ENCODE measurements around the gene BICRA.

Gene BICRA

GRCh38 chr19:47644199-47644598 lies 35.3 kb downstream of the BICRA start:
- TF ChIP-seq TARDBP (IDR thresholded peaks at IDR 0.05), result no peak
- TF ChIP-seq ARNT (IDR thresholded peaks at IDR 0.05), result no peak
- TF ChIP-seq PKNOX1 (IDR thresholded peaks at IDR 0.05), result no peak
- no peak for TF ChIP-seq ELF4 (IDR thresholded peaks at IDR 0.05)
- no peak for TF ChIP-seq BHLHE40 (IDR thresholded peaks at IDR 0.05; ENCODE audit: borderline replicate concordance)
- no peak for TF ChIP-seq LEF1 (IDR thresholded peaks at IDR 0.05; ENCODE audit: borderline replicate concordance)
- no peak for TF ChIP-seq HDGF (IDR thresholded peaks at IDR 0.05; ENCODE audit: borderline replicate concordance)
- no peak for TF ChIP-seq FOXM1 (IDR thresholded peaks at IDR 0.05; ENCODE audit: borderline replicate concordance)
- no peak for TF ChIP-seq L3MBTL2 (conservative IDR thresholded peaks at IDR 0.05)
- no peak for TF ChIP-seq CTBP1 (IDR thresholded peaks at IDR 0.05; ENCODE audit: borderline replicate concordance)
- TF ChIP-seq SP1 (IDR thresholded peaks at IDR 0.05), result no peak
- no peak for TF ChIP-seq SUZ12 (IDR thresholded peaks at IDR 0.05)
- ChIA-PET POLR2A (no interaction called here), CTCF (no interaction called here)
- DNase-seq (ENCODE audit: extremely low spot score), result no peak

- TF ChIP-seq FOXM1 (IDR thresholded peaks at IDR 0.05; ENCODE audit: borderline replicate concordance) (no peak), CTBP1 (IDR thresholded peaks at IDR 0.05; ENCODE audit: borderline replicate concordance) (no peak), ELF4 (IDR thresholded peaks at IDR 0.05) (no peak), HDGF (IDR thresholded peaks at IDR 0.05; ENCODE audit: borderline replicate concordance) (no peak), ZNF384 (IDR thresholded peaks at IDR 0.05) (no peak), LEF1 (IDR thresholded peaks at IDR 0.05; ENCODE audit: borderline replicate concordance) (no peak), FOXA1 (IDR thresholded peaks at IDR 0.05) (no peak), PKNOX1 (IDR thresholded peaks at IDR 0.05) (no peak), TARDBP (IDR thresholded peaks at IDR 0.05) (no peak)
- ChIA-PET CTCF (no interaction called here), POLR2A (no interaction called here)
- no peak for DNase-seq (ENCODE audit: extremely low spot score)
These were observed 36.0 kb downstream of the BICRA start for GRCh38 chr19:47644743-47645482.

- TF ChIP-seq SP1 (IDR thresholded peaks at IDR 0.05) (no peak), NFRKB (IDR thresholded peaks at IDR 0.05) (no peak), TARDBP (IDR thresholded peaks at IDR 0.05) (no peak), FOXA1 (IDR thresholded peaks at IDR 0.05) (no peak), FOXK2 (IDR thresholded peaks at IDR 0.05) (no peak), HDGF (IDR thresholded peaks at IDR 0.05; ENCODE audit: borderline replicate concordance) (no peak)
- no peak for DNase-seq (ENCODE audit: extremely low spot score)
- CTCF ChIA-PET, result no interaction called here
- POLR2A ChIA-PET, result no interaction called here
These were observed 38.0 kb downstream of the BICRA start for GRCh38 chr19:47646924-47647323.

GRCh38 chr19:47649588-47649987 lies 40.7 kb downstream of the BICRA start:
- TF ChIP-seq ELF4 (IDR thresholded peaks at IDR 0.05) (no peak), L3MBTL2 (conservative IDR thresholded peaks at IDR 0.05) (no peak), NFRKB (IDR thresholded peaks at IDR 0.05) (no peak), ZNF384 (IDR thresholded peaks at IDR 0.05) (no peak), SP1 (IDR thresholded peaks at IDR 0.05) (no peak)
- ChIA-PET POLR2A (no interaction called here), CTCF (no interaction called here)
- no peak for DNase-seq (ENCODE audit: extremely low spot score)

GRCh38 chr19:47650700-47651099 lies 41.8 kb downstream of the BICRA start:
- POLR2A ChIA-PET, result no interaction called here
- CTCF ChIA-PET, result no interaction called here
- DNase-seq (ENCODE audit: extremely low spot score), result no peak
- TF ChIP-seq LEF1 (IDR thresholded peaks at IDR 0.05; ENCODE audit: borderline replicate concordance) (no peak), ELF4 (IDR thresholded peaks at IDR 0.05) (no peak), ZNF384 (IDR thresholded peaks at IDR 0.05) (no peak), BHLHE40 (IDR thresholded peaks at IDR 0.05; ENCODE audit: borderline replicate concordance) (no peak), PKNOX1 (IDR thresholded peaks at IDR 0.05) (no peak), TARDBP (IDR thresholded peaks at IDR 0.05) (no peak), FOXA1 (IDR thresholded peaks at IDR 0.05) (no peak), FOXK2 (IDR thresholded peaks at IDR 0.05) (no peak), CTBP1 (IDR thresholded peaks at IDR 0.05; ENCODE audit: borderline replicate concordance) (no peak), HDGF (IDR thresholded peaks at IDR 0.05; ENCODE audit: borderline replicate concordance) (no peak), FOXM1 (IDR thresholded peaks at IDR 0.05; ENCODE audit: borderline replicate concordance) (no peak)

GRCh38 chr19:47651132-47651531 lies 42.2 kb downstream of the BICRA start:
- DNase-seq (ENCODE audit: extremely low spot score), result no peak
- CTCF ChIA-PET, result no interaction called here
- no peak for TF ChIP-seq PKNOX1 (IDR thresholded peaks at IDR 0.05)
- no peak for TF ChIP-seq ARNT (IDR thresholded peaks at IDR 0.05)
- no peak for TF ChIP-seq TARDBP (IDR thresholded peaks at IDR 0.05)
- no peak for TF ChIP-seq L3MBTL2 (conservative IDR thresholded peaks at IDR 0.05)
- TF ChIP-seq FOXK2 (IDR thresholded peaks at IDR 0.05), result no peak
- no peak for TF ChIP-seq SUZ12 (IDR thresholded peaks at IDR 0.05)
- TF ChIP-seq ELF4 (IDR thresholded peaks at IDR 0.05), result no peak
- no peak for TF ChIP-seq HDGF (IDR thresholded peaks at IDR 0.05; ENCODE audit: borderline replicate concordance)
- TF ChIP-seq NFRKB (IDR thresholded peaks at IDR 0.05), result no peak
- POLR2A ChIA-PET, result no interaction called here
